Sigmoid colon (tissue), 3 donors: ENCODE measurements around the gene SNW1.

Experiments
- CTCF ChIP-seq, 4 experiments: fragments of 450-650 bp in 3 of 4; fragments of 200-600 bp in 1 of 4; IDR thresholded peaks; one replicate each; pipeline ENCODE4 v1.5.1; 2016 to 2019; ENCODE audit warnings: antibody characterized with exemption in 4 of 4, mild to moderate bottlenecking in 3 of 4, moderate library complexity in 2 of 4
- POLR2A ChIP-seq, 2 donors: fragments of 450-650 bp; IDR thresholded peaks; one replicate each; pipeline ENCODE4 v1.6.1; 2016; ENCODE audit warnings: antibody characterized with exemption in 2 of 2, mild to moderate bottlenecking in 2 of 2, moderate library complexity in 2 of 2

GRCh38 chr14:77721437-77721836 lies 39.5 kb downstream of the SNW1 start:
- no peak for TF ChIP-seq CTCF (IDR thresholded peaks at IDR 0.05)
- no peak for TF ChIP-seq POLR2A (IDR thresholded peaks at IDR 0.05)
